Measurements from ENCODE around the gene RENBP. TPM values are rescaled to one million over a fixed set of nuclear protein-coding genes. Genes with fewer than 3 reads are reported as not detected.
A peak's percentile ranks its signal among the peaks of the same experiment; 100 is the strongest.

RENBP gene
- total and polyA plus RNA-seq, 11 donors, result 5.1 to 35.5 (median 9.9) TPM

GRCh38 chrX:153931748-153932147, 12.7 kb downstream of the RENBP start:
- Histone ChIP-seq H3K4me3 (no peak overlapping the region), H3K4me1 (peaks cover 0 to 50% (median 15%) of the 10 kb centered on the region in 12 donors), H3K27me3 (no peaks in the 10 kb centered on the region), H3K9me3 (no peaks in the 10 kb centered on the region), H3K27ac (no peak overlapping the region), H3K36me3 (peaks cover 0 to 41% (median 19%) of the 10 kb centered on the region in 9 donors)
- TF ChIP-seq POLR2A (IDR thresholded peaks at IDR 0.05), result no peak
- intact Hi-C loops (cut with DNase I), result no loop called here
- WGBS, 4 donors, result 86 to 95% (median 94%) methylated on average over 13 of the region's 13 CpGs
- ATAC-seq, result no peak
- DNase-seq, result no peak

- H3K27me3 ChIP-seq, result peaks cover 0 to 3% (median 0%) of the 10 kb centered on the region in 9 donors
- peaks cover 0 to 41% (median 19%) of the 10 kb centered on the region in 9 donors for H3K36me3 ChIP-seq
- DNase-seq (no peak), ATAC-seq (no peak)
- H3K4me1 ChIP-seq, result peaks cover 0 to 56% (median 20%) of the 10 kb centered on the region in 12 donors
- H3K4me3 ChIP-seq, result no peak overlapping the region
- H3K27ac ChIP-seq, result no peak overlapping the region
- H3K9me3 ChIP-seq, result no peaks in the 10 kb centered on the region
- TF ChIP-seq, protein P1, sequence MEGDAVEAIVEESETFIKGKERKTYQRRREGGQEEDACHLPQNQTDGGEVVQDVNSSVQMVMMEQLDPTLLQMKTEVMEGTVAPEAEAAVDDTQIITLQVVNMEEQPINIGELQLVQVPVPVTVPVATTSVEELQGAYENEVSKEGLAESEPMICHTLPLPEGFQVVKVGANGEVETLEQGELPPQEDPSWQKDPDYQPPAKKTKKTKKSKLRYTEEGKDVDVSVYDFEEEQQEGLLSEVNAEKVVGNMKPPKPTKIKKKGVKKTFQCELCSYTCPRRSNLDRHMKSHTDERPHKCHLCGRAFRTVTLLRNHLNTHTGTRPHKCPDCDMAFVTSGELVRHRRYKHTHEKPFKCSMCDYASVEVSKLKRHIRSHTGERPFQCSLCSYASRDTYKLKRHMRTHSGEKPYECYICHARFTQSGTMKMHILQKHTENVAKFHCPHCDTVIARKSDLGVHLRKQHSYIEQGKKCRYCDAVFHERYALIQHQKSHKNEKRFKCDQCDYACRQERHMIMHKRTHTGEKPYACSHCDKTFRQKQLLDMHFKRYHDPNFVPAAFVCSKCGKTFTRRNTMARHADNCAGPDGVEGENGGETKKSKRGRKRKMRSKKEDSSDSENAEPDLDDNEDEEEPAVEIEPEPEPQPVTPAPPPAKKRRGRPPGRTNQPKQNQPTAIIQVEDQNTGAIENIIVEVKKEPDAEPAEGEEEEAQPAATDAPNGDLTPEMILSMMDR (IDR thresholded peaks at IDR 0.05), result no peak
- no peak for TF ChIP-seq POLR2A (IDR thresholded peaks at IDR 0.05)
- intact Hi-C loops (cut with DNase I), result no loop called here
- 88 to 95% (median 89%) methylated on average over 8 of the region's 8 CpGs for WGBS, 4 donors
Observed at GRCh38 chrX:153931151-153931550, 13.3 kb downstream of the RENBP start.

DNA sequence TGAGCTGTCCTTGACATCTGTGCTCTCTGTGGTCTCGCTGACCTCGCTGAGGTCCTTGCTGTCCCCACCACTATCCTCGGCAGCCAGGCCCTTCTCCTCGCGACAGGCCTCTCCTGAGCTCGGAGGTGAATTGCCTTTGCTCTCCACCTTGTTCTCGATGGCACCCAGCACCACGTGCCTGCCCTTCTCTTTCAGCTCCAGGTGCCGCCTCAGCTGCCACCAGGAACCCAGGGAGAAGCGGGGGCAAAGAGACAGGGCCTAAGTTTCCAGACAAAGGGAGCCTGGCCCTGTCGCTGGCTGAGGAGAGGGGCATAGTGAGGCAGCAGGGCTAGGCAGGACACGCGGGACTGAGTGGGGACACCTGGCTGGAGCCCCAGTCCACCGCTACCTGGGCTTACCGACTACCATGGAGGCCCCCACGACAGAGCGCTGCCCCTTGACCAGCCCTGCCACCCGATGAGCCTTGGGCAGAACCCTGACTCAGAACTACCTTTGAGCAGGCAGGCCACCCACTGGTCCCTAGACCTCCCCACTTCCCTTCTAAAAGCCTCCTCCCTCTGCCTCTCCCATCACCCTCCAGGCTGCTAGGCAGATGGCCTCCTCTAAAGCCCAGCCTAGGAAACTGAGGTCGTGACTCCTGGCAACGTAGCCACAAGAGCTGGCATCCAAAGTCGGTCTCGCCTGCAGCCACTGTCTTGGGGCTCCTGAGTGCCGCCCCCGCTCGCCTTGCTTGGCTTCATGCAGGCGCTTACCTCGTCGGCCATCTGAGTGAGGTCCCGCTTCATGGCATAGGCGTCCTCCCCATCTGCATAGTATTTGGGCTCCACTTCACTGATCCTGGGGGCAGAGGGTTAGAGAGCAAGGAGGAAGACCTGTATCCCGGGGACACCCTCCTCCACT, 14.2 kb downstream of the RENBP start:
- no peaks in the 10 kb centered on the region for H3K9me3 ChIP-seq
- H3K27ac ChIP-seq, result peak overlapping the region in 9 of 12 donors; percentile 32 to 100 (median 75)
- DNase-seq (no peak), ATAC-seq (no peak)
- no peak overlapping the region for H3K4me3 ChIP-seq
- peaks cover 0 to 7% (median 0%) of the 10 kb centered on the region in 9 donors for H3K27me3 ChIP-seq
- intact Hi-C loops (cut with DNase I), result no loop called here
- peaks cover 0 to 41% (median 19%) of the 10 kb centered on the region in 9 donors for H3K36me3 ChIP-seq
- peaks cover 0 to 63% (median 22%) of the 10 kb centered on the region in 12 donors for H3K4me1 ChIP-seq
- 83 to 89% (median 88%) methylated on average over 28 to 31 of the region's 31 CpGs for WGBS, 4 donors
- no peak for TF ChIP-seq POLR2A (IDR thresholded peaks at IDR 0.05)
- TF ChIP-seq, protein P1 (IDR thresholded peaks at IDR 0.05), result no peak

GRCh38 chrX:153929576-153929975, 14.9 kb downstream of the RENBP start:
- Histone ChIP-seq H3K27ac (peak overlapping the region in 11 of 12 donors; percentile 32 to 100 (median 75)), H3K4me1 (peaks cover 0 to 61% (median 21%) of the 10 kb centered on the region in 12 donors), H3K9me3 (no peaks in the 10 kb centered on the region), H3K36me3 (peaks cover 0 to 41% (median 19%) of the 10 kb centered on the region in 9 donors), H3K27me3 (peaks cover 0 to 12% (median 0%) of the 10 kb centered on the region in 9 donors), H3K4me3 (peak overlapping the region in 2 of 12 donors; percentile 3 to 26)
- intact Hi-C loops (cut with DNase I), result loop anchor here in 5 of 10 donors (2.0 to 10.0 kb wide), 5 partner anchors 17 to 205 kb away; partner anchors contain the start of genes IDH3G (in 3 of the 5), SSR4 (in 3 of the 5), ABCD1 (in 1 of the 5) and BCAP31 (in 1 of the 5)
- no peak for ATAC-seq
- DNase-seq, result no peak
- TF ChIP-seq, protein P1 (IDR thresholded peaks at IDR 0.05), result no peak
- TF ChIP-seq POLR2A (IDR thresholded peaks at IDR 0.05), result no peak
- 70 to 79% (median 78%) methylated on average over 7 to 10 of the region's 10 CpGs for WGBS, 4 donors
